Endodermal cell (in vitro differentiated cells): ENCODE measurements around the gene NAPEPLD. TPM values are rescaled to one million over a fixed set of nuclear protein-coding genes. Genes with fewer than 3 reads are reported as not detected.

Experiments used
- DNase-seq: peaks from one replicate; pipeline ENCODE4 v3.0.0-alpha.2; 2017
- H3K27ac ChIP-seq: 2 replicates; pipeline ENCODE4 v1.5.1; 2013; ENCODE audit warnings: mild to moderate bottlenecking, low read depth, low read length, moderate library complexity
- H3K27me3 ChIP-seq: 2 replicates; pipeline ENCODE4 v1.6.1; 2013; ENCODE audit warnings: mild to moderate bottlenecking, low read length, moderate library complexity; ENCODE audit not compliant: insufficient read depth, control insufficient read depth, poor library complexity, severe bottlenecking
- H3K36me3 ChIP-seq: 2 replicates; pipeline ENCODE4 v1.7.0; 2013; ENCODE audit warnings: mild to moderate bottlenecking, low read length, moderate library complexity; ENCODE audit not compliant: control insufficient read depth, insufficient read depth
- H3K4me1 ChIP-seq: one replicate; pipeline ENCODE4 v1.7.0; 2013; ENCODE audit warnings: low read length; ENCODE audit not compliant: control insufficient read depth, insufficient read depth
- H3K4me3 ChIP-seq: 2 replicates; pipeline ENCODE4 v1.5.1; 2013; ENCODE audit warnings: mild to moderate bottlenecking, low read length, moderate library complexity
- H3K9ac ChIP-seq: 2 replicates; pipeline ENCODE4 v1.6.1; 2013; ENCODE audit warnings: mild to moderate bottlenecking, low read length, moderate library complexity; ENCODE audit not compliant: poor library complexity, severe bottlenecking; ENCODE audit errors: extremely low read depth
- H3K9me3 ChIP-seq: 2 replicates; pipeline ENCODE4 v1.6.1; 2013; ENCODE audit warnings: mild to moderate bottlenecking, low read length, moderate library complexity; ENCODE audit not compliant: control insufficient read depth
- H3K27ac Mint-ChIP-seq: 2 replicates; pipeline ENCODE4 v1.8.0; 2020; ENCODE audit warnings: mixed read lengths
- H3K27me3 Mint-ChIP-seq: 2 replicates; pipeline ENCODE4 v1.8.0; 2021; ENCODE audit warnings: mild to moderate bottlenecking, mixed read lengths; ENCODE audit not compliant: insufficient read depth
- H3K36me3 Mint-ChIP-seq: 2 replicates; pipeline ENCODE4 v1.8.0; 2020; ENCODE audit warnings: low read depth, mixed read lengths
- H3K4me1 Mint-ChIP-seq: 2 replicates; pipeline ENCODE4 v1.8.0; 2020; ENCODE audit warnings: mixed read lengths
- H3K4me3 Mint-ChIP-seq: 2 replicates; pipeline ENCODE4 v1.8.0; 2020; ENCODE audit warnings: mild to moderate bottlenecking, moderate library complexity, mixed read lengths
- H3K9me3 Mint-ChIP-seq: 2 replicates; pipeline ENCODE4 v1.8.0; 2020; ENCODE audit warnings: mild to moderate bottlenecking, mixed read lengths
- CTCF ChIP-seq: fragments of 200-600 bp; sonication (generic); conservative IDR thresholded peaks from 2 replicates; pipeline ENCODE4 v1.5.0; 2021; ENCODE audit warnings: antibody characterized with exemption, mild to moderate bottlenecking
- WGBS, 2 experiments: methylation state at CpG; one replicate each; pipeline versions ENCODE4 v1.1.5 to v1.1.7; 2013; ENCODE audit warnings: missing lambda C conversion rate in 2 of 2, mixed read lengths in 1 of 2; ENCODE audit not compliant: insufficient coverage in 1 of 2, insufficient read length in 1 of 2; 5-methylcytosine and 5-hydroxymethylcytosine counted together
- total RNA-seq, 2 donors: library from RNA; stranded (reverse); fragmentation: NEBNext Ultra II Directional in 1 of 2; extraction: Animal tissue kit (Norgen Biotek cat#: 25700) in 1 of 2; gene quantifications; 2 replicates in 1 of 2; 3 replicates in 1 of 2; pipeline ENCODE4 v1.2.1, GENCODE V29; 2021

Gene NAPEPLD
- total RNA-seq, 2 donors from 2014 or later, result 13.2 to 14.1 TPM

GRCh38 chr7:103117465-103117864, 31.4 kb downstream of the NAPEPLD start:
- Mint-ChIP-seq H3K4me1 (no peaks in the 10 kb centered on the region), H3K27me3 (no peaks in the 10 kb centered on the region), H3K4me3 (no peak overlapping the region), H3K36me3 (peaks cover 31% of the 10 kb centered on the region), H3K9me3 (peaks cover under 1% of the 10 kb centered on the region), H3K27ac (no peak overlapping the region)
- Histone ChIP-seq H3K4me3 (no peak overlapping the region), H3K9me3 (no peaks in the 10 kb centered on the region), H3K4me1 (no peaks in the 10 kb centered on the region), H3K27me3 (no peaks in the 10 kb centered on the region), H3K36me3 (peaks cover 8% of the 10 kb centered on the region), H3K9ac (no peak overlapping the region), H3K27ac (no peak overlapping the region)
- DNase-seq, result no peak
- TF ChIP-seq CTCF, result no peak
- WGBS, 2 experiments, result 87 to 96% methylated on average over 2 of the region's 2 CpGs

- H3K4me1 Mint-ChIP-seq, result no peaks in the 10 kb centered on the region
- Histone ChIP-seq H3K4me3 (no peak overlapping the region), H3K27ac (no peak overlapping the region), H3K4me1 (no peaks in the 10 kb centered on the region), H3K36me3 (peaks cover 8% of the 10 kb centered on the region), H3K9ac (no peak overlapping the region), H3K9me3 (no peaks in the 10 kb centered on the region), H3K27me3 (no peaks in the 10 kb centered on the region)
- no peak for TF ChIP-seq CTCF
- no peak for DNase-seq
- no peak overlapping the region for H3K4me3 Mint-ChIP-seq
- H3K36me3 Mint-ChIP-seq, result peaks cover 36% of the 10 kb centered on the region
- peaks cover 4% of the 10 kb centered on the region for H3K9me3 Mint-ChIP-seq
- H3K27me3 Mint-ChIP-seq, result no peaks in the 10 kb centered on the region
- H3K27ac Mint-ChIP-seq, result no peak overlapping the region
These were observed 31.9 kb downstream of the NAPEPLD start for GRCh38 chr7:103116991-103117390.

GRCh38 chr7:103116511-103116910, 32.4 kb downstream of the NAPEPLD start:
- TF ChIP-seq CTCF, result no peak
- Histone ChIP-seq H3K4me1 (no peaks in the 10 kb centered on the region), H3K9me3 (no peaks in the 10 kb centered on the region), H3K36me3 (peaks cover 8% of the 10 kb centered on the region), H3K27me3 (no peaks in the 10 kb centered on the region), H3K4me3 (no peak overlapping the region), H3K9ac (no peak overlapping the region), H3K27ac (no peak overlapping the region)
- Mint-ChIP-seq H3K4me3 (no peak overlapping the region), H3K9me3 (peaks cover 6% of the 10 kb centered on the region), H3K27ac (no peak overlapping the region), H3K36me3 (peaks cover 39% of the 10 kb centered on the region), H3K4me1 (no peaks in the 10 kb centered on the region), H3K27me3 (no peaks in the 10 kb centered on the region)
- no peak for DNase-seq
- WGBS, 2 experiments, result 87 to 100% methylated on average over 1 of the region's 1 CpG
